GM12892 (cell line): Measurements from ENCODE around the gene SPATA20.

Source experiments
- POLR2A ChIP-seq: IDR thresholded peaks from 2 replicates; pipeline ENCODE4 v1.6.1; 2011; ENCODE audit warnings: low read depth, low read length, control low read depth
- POLR2AphosphoS5 ChIP-seq: IDR thresholded peaks from 2 replicates; pipeline ENCODE4 v1.6.1; 2011; ENCODE audit warnings: low read depth, low read length, control low read depth
- TAF1 ChIP-seq: IDR thresholded peaks from 2 replicates; pipeline ENCODE4 v1.6.1; 2011; ENCODE audit warnings: low read depth, mild to moderate bottlenecking, control low read depth, low read length, borderline replicate concordance

DNA sequence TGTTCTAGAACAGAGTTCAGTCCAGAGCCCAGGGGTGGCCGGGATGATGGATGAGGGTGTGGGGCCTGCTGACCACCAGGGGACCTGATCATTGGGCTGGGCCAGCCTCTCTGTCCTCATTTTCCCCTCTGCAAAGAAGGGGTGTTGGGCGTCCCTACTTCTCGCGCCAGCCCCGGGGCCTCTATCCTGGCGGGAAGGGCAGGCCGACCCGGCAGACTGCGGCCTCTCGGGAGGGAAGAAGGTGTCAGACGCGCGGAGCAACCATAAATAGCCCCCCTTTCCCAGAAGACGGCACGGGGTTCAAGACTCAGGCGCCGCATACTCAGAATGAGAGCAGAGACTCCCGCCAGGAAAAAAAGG lies 11.6 kb downstream of the SPATA20 start:
- TF ChIP-seq POLR2A = no peak
- no peak for TF ChIP-seq TAF1
- no peak for TF ChIP-seq POLR2AphosphoS5
